Lower leg skin (tissue), 3 donors: ENCODE measurements around the gene TRPM3.

Experiments used
- CTCF ChIP-seq, 3 donors: fragments of 450-650 bp; IDR thresholded peaks; one replicate each; pipeline ENCODE4 v1.5.1; 2016; ENCODE audit warnings: antibody characterized with exemption in 3 of 3, mild to moderate bottlenecking in 3 of 3, moderate library complexity in 2 of 3
- POLR2A ChIP-seq, 2 donors: fragments of 450-650 bp; IDR thresholded peaks; one replicate each; pipeline ENCODE4 v1.6.1; 2016 to 2017; ENCODE audit warnings: antibody characterized with exemption in 2 of 2, mild to moderate bottlenecking in 1 of 2, moderate library complexity in 1 of 2

- TF ChIP-seq CTCF (IDR thresholded peaks at IDR 0.05), result no peak
- TF ChIP-seq POLR2A (IDR thresholded peaks at IDR 0.05), result no peak
Measured at GRCh38 chr9:70641631-70642030, 479.8 kb downstream of the TRPM3 start.
